Measurements from ENCODE around the gene MSLN.

DNA sequence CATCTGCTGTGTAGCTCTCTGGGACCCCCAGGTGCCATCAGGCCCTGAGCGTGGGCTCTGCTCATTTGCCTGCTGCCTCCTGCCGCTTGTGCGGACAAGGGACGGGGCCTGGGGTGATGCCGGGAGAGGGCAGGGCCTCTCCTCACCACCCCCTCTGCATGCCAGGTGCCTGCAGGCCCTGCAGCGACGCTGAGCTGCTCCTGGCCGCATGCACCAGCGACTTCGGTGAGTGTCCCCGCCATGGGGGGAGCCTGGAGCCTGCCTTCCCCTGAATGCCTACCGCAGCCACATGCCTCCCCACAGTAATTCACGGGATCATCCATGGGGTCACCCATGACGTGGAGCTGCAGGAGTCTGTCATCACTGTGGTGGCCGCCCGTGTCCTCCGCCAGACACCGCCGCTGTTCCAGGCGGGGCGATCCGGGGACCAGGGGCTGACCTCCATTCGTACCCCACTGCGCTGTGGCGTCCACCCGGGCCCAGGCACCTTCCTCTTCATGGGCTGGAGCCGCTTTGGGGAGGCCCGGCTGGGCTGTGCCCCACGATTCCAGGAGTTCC is 43.7 kb upstream of the MSLN start:
- TF ChIP-seq YY1 (IDR thresholded peaks at IDR 0.05; ENCODE audit: borderline replicate concordance in 1 of 3, control insufficient read depth in 1 of 3, extremely low read depth in 1 of 3, insufficient read depth in 3 of 3, insufficient read length in 1 of 3, insufficient replicate concordance in 2 of 3, low read depth in 1 of 3, low read length in 2 of 3) (no peak), EGR1 (conservative IDR thresholded peaks at IDR 0.05) (no peak), EHMT2 (IDR thresholded peaks at IDR 0.05) (no peak), FOXK1 (CRISPR knock-in tag; IDR thresholded peaks at IDR 0.05; ENCODE audit: borderline replicate concordance) (no peak), POU5F1 (IDR thresholded peaks at IDR 0.05; ENCODE audit: borderline replicate concordance, low read depth, low read length, partially characterized antibody) (no peak), HDGF (IDR thresholded peaks at IDR 0.05) (no peak)
- TF ChIP-seq, protein P1, sequence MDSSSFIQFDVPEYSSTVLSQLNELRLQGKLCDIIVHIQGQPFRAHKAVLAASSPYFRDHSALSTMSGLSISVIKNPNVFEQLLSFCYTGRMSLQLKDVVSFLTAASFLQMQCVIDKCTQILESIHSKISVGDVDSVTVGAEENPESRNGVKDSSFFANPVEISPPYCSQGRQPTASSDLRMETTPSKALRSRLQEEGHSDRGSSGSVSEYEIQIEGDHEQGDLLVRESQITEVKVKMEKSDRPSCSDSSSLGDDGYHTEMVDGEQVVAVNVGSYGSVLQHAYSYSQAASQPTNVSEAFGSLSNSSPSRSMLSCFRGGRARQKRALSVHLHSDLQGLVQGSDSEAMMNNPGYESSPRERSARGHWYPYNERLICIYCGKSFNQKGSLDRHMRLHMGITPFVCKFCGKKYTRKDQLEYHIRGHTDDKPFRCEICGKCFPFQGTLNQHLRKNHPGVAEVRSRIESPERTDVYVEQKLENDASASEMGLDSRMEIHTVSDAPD (CRISPR knock-in tag; IDR thresholded peaks at IDR 0.05), result no peak
